GM12873 (cell line): Measurements from ENCODE around the gene PRR15.

Source experiments
- CTCF ChIP-seq: IDR thresholded peaks from 2 replicates; pipeline ENCODE4 v1.5.1; 2012; ENCODE audit warnings: low read depth, mild to moderate bottlenecking, moderate library complexity, low read length, control low read depth; ENCODE audit not compliant: insufficient read depth; ENCODE audit errors: missing control alignments

Gene PRR15

DNA sequence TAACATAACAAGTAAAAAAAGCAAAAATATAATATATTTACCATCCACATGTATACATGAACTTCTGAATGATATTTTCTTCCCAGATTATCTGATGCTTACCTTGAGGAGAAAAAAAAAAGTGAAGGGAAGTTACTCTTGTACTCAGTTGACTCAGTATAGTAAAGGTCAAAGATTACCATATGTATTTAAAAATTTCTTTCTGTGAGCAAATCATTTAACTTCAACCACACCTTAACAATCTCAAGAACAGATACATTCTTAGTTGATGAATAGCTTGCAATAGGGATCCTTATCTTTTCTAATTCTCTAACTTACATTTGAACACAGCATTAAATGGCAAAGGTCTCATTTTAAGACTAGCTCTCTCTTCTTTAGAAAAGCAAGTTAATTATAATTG is 29.8 kb downstream of the PRR15 start:
- no peak for TF ChIP-seq CTCF

DNA sequence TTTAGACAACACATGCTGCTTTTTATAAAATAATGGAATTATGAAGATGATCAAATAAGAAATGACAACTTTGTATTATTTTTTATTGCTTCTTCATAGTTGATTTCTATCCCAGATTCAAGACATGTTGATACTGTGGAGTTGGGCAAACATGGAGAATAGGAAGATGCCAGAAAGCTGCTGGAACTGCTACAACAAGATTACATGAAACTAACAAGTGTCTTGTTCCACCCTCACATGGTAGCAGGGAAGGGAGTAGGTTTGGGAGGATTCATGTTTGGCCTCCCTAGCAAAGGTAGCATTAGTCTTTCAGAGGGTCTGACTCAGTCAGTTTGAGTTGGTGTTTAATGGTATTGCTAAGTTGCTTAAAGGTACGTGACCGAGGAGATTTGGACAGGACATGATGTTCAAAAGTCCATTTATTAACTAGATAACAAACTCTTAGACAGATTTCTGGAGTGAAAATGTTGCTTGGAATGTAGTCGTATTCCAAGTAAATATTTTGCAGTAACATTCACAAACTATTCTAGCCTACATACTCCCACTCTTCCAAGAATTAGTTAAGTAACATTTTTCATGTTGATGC is 33.1 kb downstream of the PRR15 start:
- TF ChIP-seq CTCF, result no peak

GRCh38 chr7:29597266-29597665 is 33.6 kb downstream of the PRR15 start:
- no peak for TF ChIP-seq CTCF

GRCh38 chr7:29598137-29598536 is 34.5 kb downstream of the PRR15 start:
- TF ChIP-seq CTCF, result no peak

DNA sequence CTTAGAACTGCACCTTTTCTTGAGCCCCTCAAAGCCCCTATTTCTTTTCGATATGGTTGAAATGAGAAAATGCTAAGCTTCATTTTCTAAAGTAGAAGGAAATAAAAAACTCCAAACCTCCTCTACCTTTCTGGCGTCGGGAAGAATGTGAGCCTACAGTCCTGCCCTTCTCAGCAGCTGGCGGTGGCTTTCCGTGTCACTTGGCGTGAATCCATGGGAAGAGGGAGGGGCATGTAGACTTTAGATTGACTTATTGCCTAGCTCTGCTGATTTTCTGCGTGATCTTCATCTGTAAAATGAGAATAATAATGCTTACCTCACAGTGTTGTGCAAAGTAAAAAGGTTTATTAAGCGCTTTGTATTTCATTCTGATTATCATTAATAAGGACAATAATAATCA is 35.0 kb downstream of the PRR15 start:
- no peak for TF ChIP-seq CTCF

GRCh38 chr7:29599026-29599425 is 35.4 kb downstream of the PRR15 start:
- TF ChIP-seq CTCF, result no peak

DNA sequence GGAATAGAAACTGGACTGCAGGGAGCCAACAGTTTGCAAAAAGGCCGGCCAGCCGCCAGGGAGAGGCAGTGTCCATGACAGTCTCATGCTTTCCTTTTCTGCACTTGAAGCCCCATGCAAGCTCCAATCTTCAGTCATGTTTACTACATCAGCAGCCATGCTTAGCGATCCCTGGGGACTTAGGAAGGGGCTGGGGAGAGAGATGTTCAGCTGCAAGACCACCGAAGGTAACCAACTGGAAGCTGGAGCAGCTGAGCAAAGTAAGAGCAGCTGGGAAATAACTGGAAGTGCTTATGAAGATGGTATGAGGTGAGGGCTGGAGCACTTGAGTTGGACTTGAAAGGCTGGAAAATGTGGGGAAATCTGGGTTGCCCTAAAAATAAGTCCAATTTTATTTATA is 37.0 kb downstream of the PRR15 start:
- no peak for TF ChIP-seq CTCF
